Measurements from ENCODE around the gene ARHGAP22.

The ARHGAP22 gene

GRCh38 chr10:48508791-48509772, 95.8 kb downstream of the ARHGAP22 start:
- no peak for DNase-seq

GRCh38 chr10:48507933-48508790, 96.7 kb downstream of the ARHGAP22 start:
- DNase-seq: no peak

- no peak for DNase-seq
Measured at GRCh38 chr10:48507494-48507893, 97.4 kb downstream of the ARHGAP22 start.

- DNase-seq: no peak
Measured at GRCh38 chr10:48506147-48506917, 98.5 kb downstream of the ARHGAP22 start.

- DNase-seq: no peak
Measured at GRCh38 chr10:48505394-48506112, 99.3 kb downstream of the ARHGAP22 start.

- no peak for DNase-seq
Measured at GRCh38 chr10:48504141-48504885, 100.6 kb downstream of the ARHGAP22 start.

GRCh38 chr10:48503293-48503911, 101.5 kb downstream of the ARHGAP22 start:
- DNase-seq: no peak

GRCh38 chr10:48502791-48503190, 102.1 kb downstream of the ARHGAP22 start:
- no peak for DNase-seq

- no peak for DNase-seq
Measured at GRCh38 chr10:48501787-48502771, 102.8 kb downstream of the ARHGAP22 start.

- no peak for DNase-seq
Measured at GRCh38 chr10:48501226-48501625, 103.6 kb downstream of the ARHGAP22 start.

GRCh38 chr10:48500771-48501170, 104.1 kb downstream of the ARHGAP22 start:
- no peak for DNase-seq

- DNase-seq: no peak
Measured at GRCh38 chr10:48498940-48499510, 105.8 kb downstream of the ARHGAP22 start.

GRCh38 chr10:48497780-48498770, 106.8 kb downstream of the ARHGAP22 start:
- DNase-seq: no peak

GRCh38 chr10:48496831-48497779, 107.8 kb downstream of the ARHGAP22 start:
- DNase-seq: no peak

GRCh38 chr10:48496105-48496830, 108.6 kb downstream of the ARHGAP22 start:
- no peak for DNase-seq

All from NCI-H2081 treated with DMSO at 0.1 percent for 48 hours (cell line).